ENCODE data around the gene RGS6.

GRCh38 chr14:72040528-72040927, 108.3 kb downstream of the RGS6 start:
- TF ChIP-seq CTCF (IDR thresholded peaks at IDR 0.05 in 4 of 5, conservative IDR thresholded peaks at IDR 0.05 in 1 of 5), result no peak
- TF ChIP-seq POLR2A (IDR thresholded peaks at IDR 0.05), result no peak

Data from gastrocnemius medialis (tissue), 4 donors.